ENCODE measurements around the gene GLI3.

The GLI3 gene

GRCh38 chr7:42143711-42144600 is 93.1 kb downstream of the GLI3 start:
- no peaks in the 10 kb centered on the region for H3K79me2 ChIP-seq (ENCODE audit: low read length)
- no peak for TF ChIP-seq CTCF (IDR thresholded peaks at IDR 0.05; ENCODE audit: low read length)
- no peak for TF ChIP-seq EZH2phosphoT487 (IDR thresholded peaks at IDR 0.05; ENCODE audit: low read length)
- no peak for TF ChIP-seq EZH2 (optimal IDR thresholded peaks at IDR 0.05; ENCODE audit: low read depth, low read length)
- H3K4me2 ChIP-seq (ENCODE audit: low read depth, low read length): no peak overlapping the region
- H4K20me1 ChIP-seq (ENCODE audit: insufficient read depth, low read length): no peaks in the 10 kb centered on the region
- H3K36me3 ChIP-seq (replicated peaks; ENCODE audit: insufficient read depth, low read length): no peaks in the 10 kb centered on the region
- H3K27me3 ChIP-seq (replicated peaks; ENCODE audit: insufficient read depth, low read length): no peaks in the 10 kb centered on the region
- DNase-seq: no peak
- no peaks in the 10 kb centered on the region for H3K9me2 ChIP-seq (replicated peaks; ENCODE audit: insufficient read depth, low read length)
- H3K9me3 ChIP-seq (replicated peaks; ENCODE audit: insufficient read depth, low read length): no peaks in the 10 kb centered on the region
- no peak overlapping the region for H3K9ac ChIP-seq (ENCODE audit: low read length)
- no peak overlapping the region for H2AFZ ChIP-seq (ENCODE audit: low read length)
- 0 out of 2 replicates have a peak, but pooled peaks cover under 1% of the 10 kb centered on the region for H3F3A ChIP-seq (ENCODE audit: insufficient read depth, low read length)
- H3K27ac ChIP-seq (ENCODE audit: low read length): no peak overlapping the region
- H3K4me1 ChIP-seq (ENCODE audit: low read length): peaks cover 6% of the 10 kb centered on the region
- H3K4me3 ChIP-seq (ENCODE audit: low read length): no peak overlapping the region

GRCh38 chr7:42142089-42142488 is 94.9 kb downstream of the GLI3 start:
- no peaks in the 10 kb centered on the region for H3F3A ChIP-seq (ENCODE audit: insufficient read depth, low read length)
- no peaks in the 10 kb centered on the region for H3K9me3 ChIP-seq (replicated peaks; ENCODE audit: insufficient read depth, low read length)
- DNase-seq: no peak
- H3K27ac ChIP-seq (ENCODE audit: low read length): no peak overlapping the region
- H3K27me3 ChIP-seq (replicated peaks; ENCODE audit: insufficient read depth, low read length): no peaks in the 10 kb centered on the region
- no peak overlapping the region for H3K4me3 ChIP-seq (ENCODE audit: low read length)
- no peak for TF ChIP-seq EZH2phosphoT487 (IDR thresholded peaks at IDR 0.05; ENCODE audit: low read length)
- TF ChIP-seq EZH2 (optimal IDR thresholded peaks at IDR 0.05; ENCODE audit: low read depth, low read length): no peak
- TF ChIP-seq CTCF (IDR thresholded peaks at IDR 0.05; ENCODE audit: low read length): no peak
- no peaks in the 10 kb centered on the region for H3K36me3 ChIP-seq (replicated peaks; ENCODE audit: insufficient read depth, low read length)
- no peak overlapping the region for H2AFZ ChIP-seq (ENCODE audit: low read length)
- H3K79me2 ChIP-seq (ENCODE audit: low read length): no peaks in the 10 kb centered on the region
- H3K4me1 ChIP-seq (ENCODE audit: low read length): no peaks in the 10 kb centered on the region
- H3K4me2 ChIP-seq (ENCODE audit: low read depth, low read length): no peak overlapping the region
- H3K9me2 ChIP-seq (replicated peaks; ENCODE audit: insufficient read depth, low read length): no peaks in the 10 kb centered on the region
- H4K20me1 ChIP-seq (ENCODE audit: insufficient read depth, low read length): no peaks in the 10 kb centered on the region
- no peak overlapping the region for H3K9ac ChIP-seq (ENCODE audit: low read length)

GRCh38 chr7:42139751-42140150 is 97.3 kb downstream of the GLI3 start:
- no peak overlapping the region for H3K4me2 ChIP-seq (ENCODE audit: low read depth, low read length)
- no peaks in the 10 kb centered on the region for H3K27me3 ChIP-seq (replicated peaks; ENCODE audit: insufficient read depth, low read length)
- no peak overlapping the region for H3K27ac ChIP-seq (ENCODE audit: low read length)
- no peaks in the 10 kb centered on the region for H4K20me1 ChIP-seq (ENCODE audit: insufficient read depth, low read length)
- no peaks in the 10 kb centered on the region for H3F3A ChIP-seq (ENCODE audit: insufficient read depth, low read length)
- TF ChIP-seq EZH2phosphoT487 (IDR thresholded peaks at IDR 0.05; ENCODE audit: low read length) (no peak), EZH2 (optimal IDR thresholded peaks at IDR 0.05; ENCODE audit: low read depth, low read length) (no peak), CTCF (IDR thresholded peaks at IDR 0.05; ENCODE audit: low read length) (no peak)
- H3K4me1 ChIP-seq (ENCODE audit: low read length): no peaks in the 10 kb centered on the region
- H3K9me2 ChIP-seq (replicated peaks; ENCODE audit: insufficient read depth, low read length): no peaks in the 10 kb centered on the region
- DNase-seq: no peak
- no peaks in the 10 kb centered on the region for H3K9me3 ChIP-seq (replicated peaks; ENCODE audit: insufficient read depth, low read length)
- no peak overlapping the region for H3K4me3 ChIP-seq (ENCODE audit: low read length)
- no peaks in the 10 kb centered on the region for H3K79me2 ChIP-seq (ENCODE audit: low read length)
- H3K36me3 ChIP-seq (replicated peaks; ENCODE audit: insufficient read depth, low read length): no peaks in the 10 kb centered on the region
- H3K9ac ChIP-seq (ENCODE audit: low read length): no peak overlapping the region
- no peak overlapping the region for H2AFZ ChIP-seq (ENCODE audit: low read length)
